SHP77 (cell line): Measurements from ENCODE around the gene BRINP3.

Source experiments
- DNase-seq, 2 experiments: peaks; one replicate each; lab custom pipeline; 2025; lab: John Stamatoyannopoulos, UW

Gene BRINP3

DNA sequence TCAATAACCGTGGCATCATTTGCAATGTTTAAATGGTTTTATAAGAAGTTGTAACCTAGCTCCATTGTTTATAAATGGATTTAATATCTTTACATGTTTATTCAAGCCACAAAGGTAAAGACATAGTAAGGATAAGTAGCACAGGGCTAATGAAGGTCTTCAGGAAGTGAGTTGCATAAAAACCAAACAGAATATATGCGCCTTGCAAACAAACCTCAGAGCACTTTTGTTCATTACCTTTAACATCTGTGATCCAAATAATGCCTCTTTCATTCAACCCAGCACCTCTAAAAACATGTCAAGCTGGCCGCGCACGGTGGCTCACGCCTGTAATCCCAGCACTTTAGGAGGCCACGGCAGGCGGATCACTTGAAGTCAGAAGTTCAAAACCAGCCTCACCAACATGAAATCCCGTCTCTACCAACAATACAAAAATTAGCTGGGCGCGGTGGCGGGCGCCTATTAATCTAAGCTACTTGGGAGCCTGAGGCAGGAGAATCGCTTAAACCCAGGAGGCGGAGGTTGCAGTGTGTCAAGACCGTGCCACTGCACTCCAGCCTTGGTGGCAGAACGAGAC is 25.3 kb downstream of the BRINP3 start:
- no peak for DNase-seq

DNA sequence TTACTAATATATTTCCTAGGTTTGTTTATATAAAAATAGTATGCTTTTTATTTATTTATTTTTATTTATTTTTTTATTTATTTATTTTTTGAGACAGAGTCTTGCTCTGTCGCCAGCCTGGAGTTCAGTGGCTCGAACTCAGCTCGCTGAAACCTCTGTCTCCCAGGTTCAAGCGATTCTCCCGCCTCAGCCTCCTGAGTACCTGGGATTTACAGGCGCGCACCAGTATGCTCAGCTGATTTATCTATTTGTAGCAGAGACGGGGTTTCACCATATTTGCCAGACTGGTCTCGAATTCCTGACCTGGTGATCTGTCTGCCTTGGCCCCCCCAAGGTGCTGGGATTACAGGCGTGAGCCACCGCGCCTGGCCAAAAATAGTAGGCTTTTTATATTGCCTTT is 33.2 kb downstream of the BRINP3 start:
- no peak for DNase-seq

DNA sequence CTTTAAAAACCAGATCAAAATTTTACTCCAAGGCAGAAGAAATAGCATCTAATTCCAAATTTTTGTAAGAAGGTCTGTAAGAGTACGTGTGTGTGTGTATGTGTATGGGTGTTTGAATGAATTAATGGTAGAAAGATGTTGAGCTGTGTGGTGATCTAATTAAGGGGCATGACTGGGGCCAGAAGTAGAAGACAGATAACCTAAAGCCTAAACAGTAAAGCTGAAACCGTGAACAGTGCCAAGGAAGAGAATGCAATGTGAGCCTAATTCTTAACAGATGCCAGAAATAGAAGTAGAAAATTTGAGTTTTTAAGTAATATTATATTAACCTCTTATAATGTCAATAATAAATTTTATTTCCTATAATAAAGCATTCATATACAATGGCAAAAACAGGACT is 38.2 kb downstream of the BRINP3 start:
- DNase-seq: no peak

DNA sequence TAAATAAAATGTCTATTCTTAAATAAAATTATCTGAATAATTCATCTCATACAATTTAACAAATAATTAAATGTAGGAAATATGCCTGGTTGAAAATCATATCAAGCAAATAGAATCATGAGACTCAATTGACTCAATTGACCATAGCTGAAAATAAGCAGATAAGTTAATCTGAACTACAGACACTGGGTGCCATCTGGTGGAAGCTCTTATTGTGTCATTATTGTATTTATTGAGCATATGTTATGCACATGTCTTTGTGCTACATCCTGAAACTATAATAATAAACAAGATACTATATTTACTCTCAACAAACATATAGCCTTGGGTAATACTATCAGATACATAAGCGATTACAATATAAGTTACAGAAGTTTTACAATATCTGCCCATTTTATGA is 41.0 kb downstream of the BRINP3 start:
- DNase-seq: peak in 1 of 2 experiments; percentile 35

DNA sequence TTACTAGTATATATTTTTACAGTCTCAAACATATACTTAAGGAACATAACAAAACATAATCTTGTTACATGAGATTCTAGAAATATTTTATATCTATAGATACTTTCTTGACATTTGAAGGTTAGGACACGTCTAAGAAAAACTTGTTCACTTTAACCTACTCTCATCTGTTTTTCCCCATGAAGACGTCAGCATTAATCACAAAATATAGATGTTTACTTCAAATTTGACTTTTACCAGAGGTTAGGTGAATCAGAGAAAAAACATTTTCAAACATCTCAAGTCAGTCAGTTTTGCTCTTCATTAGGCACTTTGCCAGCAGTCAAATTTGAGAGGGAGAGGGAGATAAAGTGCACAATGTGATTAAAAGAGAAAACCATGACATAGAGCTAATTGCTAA is 47.7 kb downstream of the BRINP3 start:
- DNase-seq: no peak

DNA sequence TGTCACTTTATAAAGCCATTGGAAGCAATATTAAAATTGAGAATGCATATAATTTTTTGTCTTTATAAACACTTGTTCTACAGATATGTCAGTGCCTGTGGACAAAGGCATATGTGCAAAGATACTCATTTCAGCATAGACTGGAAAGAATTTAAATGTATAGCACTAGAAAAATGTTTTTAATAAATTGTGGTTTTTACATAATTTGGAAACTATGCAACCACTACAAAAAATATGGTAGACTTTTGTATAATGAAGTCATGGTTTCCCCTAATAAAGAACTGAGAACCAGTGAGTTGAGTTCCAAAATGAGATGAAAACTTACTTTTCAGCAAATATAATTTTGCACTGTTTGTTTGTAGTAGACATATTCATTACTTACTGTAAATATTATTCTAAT is 48.5 kb downstream of the BRINP3 start:
- DNase-seq: no peak

DNA sequence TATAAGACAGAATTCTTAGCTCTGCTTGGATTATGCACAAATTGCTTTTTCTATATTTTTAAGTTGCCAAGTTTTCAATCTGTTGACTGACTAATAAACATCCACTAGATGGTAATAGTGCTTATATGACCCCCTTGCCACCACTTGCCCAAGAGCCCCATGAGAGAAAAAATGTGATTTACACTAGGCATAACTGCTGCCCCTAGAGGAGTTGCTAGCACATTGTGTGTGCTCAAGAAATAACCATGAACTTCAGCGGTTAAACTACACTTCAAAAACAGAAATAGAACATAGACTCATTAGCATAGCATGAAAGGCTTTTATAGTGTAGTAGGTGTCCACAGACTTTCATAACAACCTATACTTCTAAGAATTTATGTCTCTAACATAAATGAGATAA is 61.4 kb downstream of the BRINP3 start:
- no peak for DNase-seq

DNA sequence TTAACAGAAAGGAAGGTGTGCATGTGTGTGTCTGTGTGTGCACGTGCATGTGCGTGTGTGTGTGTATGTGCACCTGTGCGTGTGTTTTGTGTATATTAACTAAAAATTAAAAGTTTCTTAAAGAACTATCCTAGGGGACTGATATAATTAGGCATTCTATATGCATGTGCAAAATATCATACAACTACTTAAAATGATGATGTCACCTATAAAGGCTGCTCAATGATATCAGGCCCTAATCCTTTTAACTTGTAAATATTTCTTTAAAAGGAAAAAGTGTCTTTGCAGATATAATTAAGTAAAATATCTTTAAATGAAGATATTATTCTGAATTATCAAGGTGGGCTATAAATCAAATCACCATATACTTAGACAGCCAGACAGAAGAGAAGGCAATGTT is 64.5 kb downstream of the BRINP3 start:
- DNase-seq: no peak

DNA sequence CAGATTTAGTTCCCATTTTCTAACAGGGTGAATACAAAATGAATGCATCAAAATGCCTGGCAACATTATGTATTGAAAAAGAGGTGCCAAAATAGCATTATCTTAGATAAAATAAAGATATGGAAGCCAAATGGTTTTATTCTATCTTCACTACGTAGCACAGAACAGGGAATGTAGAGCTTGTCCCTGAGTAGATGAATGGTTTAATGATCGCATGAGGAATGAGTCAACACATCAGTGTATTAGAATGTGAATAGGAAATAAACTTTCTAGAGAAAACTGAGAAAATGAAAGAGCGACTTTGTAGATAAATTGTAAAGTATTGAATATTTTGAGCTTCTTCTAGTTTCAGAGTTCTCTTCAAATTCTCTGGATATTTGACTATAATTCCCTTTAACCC is 74.3 kb downstream of the BRINP3 start:
- DNase-seq: no peak

DNA sequence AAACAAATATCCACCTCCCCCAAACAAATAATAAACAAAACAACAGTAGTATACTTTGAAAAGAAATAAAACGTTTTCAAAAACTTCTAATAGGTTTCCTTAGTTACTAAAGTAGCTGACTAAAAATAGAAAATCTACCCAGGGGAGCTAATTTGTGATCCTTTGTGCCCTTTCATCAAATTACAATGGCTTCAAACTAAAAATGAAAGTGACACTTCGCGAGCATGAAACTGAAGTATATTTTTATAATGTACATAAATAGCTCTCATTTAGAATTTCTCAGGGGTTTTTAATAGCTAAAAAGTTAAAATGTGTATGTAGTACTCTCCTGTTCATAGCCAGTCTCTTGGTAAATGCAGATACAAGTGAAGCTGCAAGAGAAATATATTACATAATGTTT is 78.4 kb downstream of the BRINP3 start:
- DNase-seq: no peak

DNA sequence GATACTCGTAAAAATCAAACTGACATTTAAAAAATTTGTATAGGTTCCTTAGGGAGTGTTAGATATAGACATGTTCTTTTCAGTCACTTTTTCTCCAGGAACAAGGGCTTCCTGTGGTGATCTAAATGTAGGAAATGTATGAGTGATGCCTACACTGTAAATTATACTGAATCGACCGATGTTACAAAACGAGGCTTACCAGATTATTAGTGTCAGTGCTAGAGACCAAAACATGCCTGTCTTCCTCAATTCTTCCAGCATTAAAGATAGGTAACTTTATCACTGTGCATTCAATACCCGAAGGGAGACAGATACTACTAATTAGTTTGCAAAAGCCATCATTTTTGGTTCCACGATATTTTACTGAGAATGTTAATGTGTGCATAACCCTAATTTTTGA is 86.1 kb downstream of the BRINP3 start:
- DNase-seq: no peak

DNA sequence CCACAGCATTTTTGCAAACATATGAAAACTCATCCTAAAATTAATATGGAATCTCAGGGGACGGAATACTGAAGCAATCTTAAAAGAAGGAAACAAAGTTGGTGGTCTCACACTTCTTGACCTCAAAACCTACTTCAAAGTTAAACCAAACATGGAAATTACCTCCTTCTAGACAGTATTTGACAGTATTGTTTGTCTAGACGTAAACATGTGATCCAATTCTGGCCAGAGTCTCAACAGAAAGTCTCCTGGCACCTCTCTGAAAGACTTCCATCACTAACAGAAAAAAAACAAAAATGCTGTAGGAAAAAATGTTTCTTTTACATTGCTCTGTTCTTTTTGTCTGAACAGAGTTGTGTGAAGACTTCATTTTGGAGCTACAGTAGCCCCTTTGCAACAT is 99.7 kb downstream of the BRINP3 start:
- no peak for DNase-seq

DNA sequence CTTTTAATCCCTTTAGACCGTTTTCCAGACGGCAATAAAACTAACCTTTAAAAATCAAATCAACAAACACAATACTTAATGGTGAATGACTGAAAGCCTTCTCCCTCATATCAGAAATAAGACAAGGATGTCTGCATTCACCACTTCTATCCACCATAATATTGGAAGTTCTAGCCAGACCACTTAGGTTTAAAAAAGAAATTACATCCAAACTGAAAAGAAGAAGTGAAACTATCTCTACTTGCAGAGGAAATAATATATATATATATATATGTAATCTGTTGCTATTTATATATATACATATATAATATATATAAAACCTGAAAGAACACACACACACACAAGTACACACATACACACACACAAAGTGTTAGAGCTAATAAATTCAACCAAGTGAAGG is 100.4 kb downstream of the BRINP3 start:
- no peak for DNase-seq

DNA sequence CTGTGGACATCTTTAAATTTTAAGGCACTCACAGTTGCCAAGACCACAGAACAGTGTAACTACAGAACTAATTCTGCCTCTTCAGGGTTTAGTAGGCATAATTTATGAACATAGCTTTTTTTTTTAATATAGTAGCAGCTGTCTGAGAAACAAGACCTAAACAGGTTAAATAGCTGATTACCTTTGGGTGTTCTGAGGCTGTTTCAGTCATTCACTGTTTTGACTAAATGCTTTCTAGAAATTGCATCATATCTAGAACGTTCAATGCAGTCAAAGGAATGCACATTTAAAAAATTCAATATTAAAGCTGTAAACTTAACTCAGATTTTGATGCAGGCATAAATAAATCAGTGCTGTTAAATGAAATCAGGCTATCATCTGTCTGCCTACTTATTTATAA is 101.6 kb downstream of the BRINP3 start:
- DNase-seq: no peak

DNA sequence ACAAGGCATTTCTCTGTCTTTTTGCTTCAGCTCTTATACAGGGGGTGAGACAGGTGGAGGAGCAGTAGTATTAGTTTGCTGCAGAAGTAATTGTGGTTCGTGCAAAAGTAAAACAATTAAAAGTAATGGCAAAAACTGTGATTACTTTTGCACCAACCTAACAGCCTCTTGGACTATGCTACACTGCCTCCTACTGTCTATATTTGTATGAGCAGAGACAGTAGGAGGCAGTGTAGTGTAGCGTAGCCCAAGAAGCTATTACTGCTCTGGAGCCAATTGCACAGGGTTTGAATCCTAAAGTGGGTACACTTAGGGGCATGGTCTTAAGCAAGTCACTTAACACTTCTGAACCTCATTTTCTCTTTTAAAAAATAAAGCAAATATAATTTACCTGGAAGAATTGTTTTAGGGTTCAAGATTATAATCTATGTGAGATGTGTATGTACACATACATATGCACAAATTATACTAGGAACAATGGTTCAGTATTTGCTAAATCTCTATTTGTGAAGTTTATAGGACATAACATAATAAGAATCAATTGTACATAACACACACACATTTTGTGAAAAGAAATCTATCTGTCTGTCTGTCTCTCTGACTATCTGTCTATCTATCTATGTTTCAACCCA is 103.8 kb downstream of the BRINP3 start:
- no peak for DNase-seq

DNA sequence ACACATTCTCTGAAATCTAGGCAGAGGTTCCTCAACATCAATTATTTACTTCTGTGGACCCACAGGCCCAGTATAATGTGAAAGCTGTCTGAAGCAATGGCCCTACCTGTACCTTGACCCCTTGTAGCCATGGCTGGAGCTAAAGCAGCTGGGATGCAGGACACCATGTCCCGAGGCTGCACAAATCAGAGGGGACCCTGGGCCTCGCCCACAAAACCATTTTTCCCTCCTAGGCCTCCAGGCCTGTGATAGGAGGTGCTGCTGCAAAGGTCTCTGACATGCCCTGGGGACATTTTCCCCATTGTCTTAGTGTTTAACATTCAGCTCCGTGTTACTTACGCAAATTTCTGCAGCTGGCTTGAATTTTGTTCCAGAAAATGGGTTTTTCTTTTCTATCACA is 110.5 kb downstream of the BRINP3 start:
- no peak for DNase-seq

DNA sequence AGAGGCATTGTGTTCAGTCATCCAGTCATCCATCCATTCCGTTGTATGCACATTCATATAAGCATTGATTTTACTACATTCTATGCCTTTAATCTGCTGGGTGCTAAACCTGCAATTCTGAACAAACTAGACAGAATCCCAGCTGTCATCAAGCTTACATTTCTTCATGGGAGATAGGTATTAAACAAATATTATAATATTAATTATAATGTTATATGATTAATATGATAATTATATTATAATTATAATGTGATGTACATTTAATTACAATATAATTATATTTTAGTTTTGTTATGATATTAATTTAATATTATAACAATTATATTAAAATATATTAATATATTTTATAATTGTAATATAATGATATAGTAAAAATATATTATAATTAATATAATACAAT is 112.4 kb downstream of the BRINP3 start:
- DNase-seq: no peak

DNA sequence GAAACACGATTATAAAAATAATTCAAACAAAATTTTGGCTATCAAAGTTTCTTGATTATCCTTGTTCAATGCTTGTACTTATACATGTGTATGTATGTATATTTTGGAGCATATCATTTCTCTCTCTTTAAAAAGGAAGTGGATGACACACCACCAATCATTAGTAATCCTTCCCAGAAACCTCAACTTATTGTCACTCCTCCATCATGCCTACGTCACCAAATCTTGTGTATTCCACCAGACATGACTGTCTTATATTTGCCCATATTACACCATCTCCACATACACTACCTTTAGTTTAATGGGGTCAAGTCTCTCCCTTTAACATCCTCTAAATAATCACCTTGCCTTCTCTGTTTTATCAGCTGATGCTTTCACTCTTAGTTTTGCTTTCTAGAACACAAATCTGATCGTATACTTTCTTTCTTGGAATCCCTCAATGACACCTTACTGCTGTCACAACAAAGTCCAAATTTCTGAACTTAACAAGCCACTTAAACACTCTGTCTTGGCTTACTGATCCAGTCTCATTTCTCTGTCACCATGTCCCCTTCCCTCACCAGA is 124.0 kb downstream of the BRINP3 start:
- no peak for DNase-seq

DNA sequence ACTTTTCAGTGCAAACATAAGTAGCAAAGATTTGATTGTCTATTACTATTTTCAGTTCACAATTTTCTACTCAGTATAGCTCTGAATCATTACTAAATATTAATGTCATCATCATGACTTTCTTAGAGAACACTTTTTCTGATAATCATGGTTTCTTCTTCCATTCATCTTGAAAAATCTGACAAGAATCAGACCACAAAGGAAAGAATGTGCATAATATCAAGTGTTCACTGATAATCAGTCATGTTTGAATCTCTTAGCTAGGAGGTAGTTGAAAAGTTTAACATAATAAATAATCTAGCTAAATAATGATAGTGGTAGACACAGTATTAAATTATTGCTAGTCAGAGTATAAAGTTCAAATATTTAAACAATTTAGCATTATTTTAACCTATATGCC is 133.2 kb downstream of the BRINP3 start:
- no peak for DNase-seq

DNA sequence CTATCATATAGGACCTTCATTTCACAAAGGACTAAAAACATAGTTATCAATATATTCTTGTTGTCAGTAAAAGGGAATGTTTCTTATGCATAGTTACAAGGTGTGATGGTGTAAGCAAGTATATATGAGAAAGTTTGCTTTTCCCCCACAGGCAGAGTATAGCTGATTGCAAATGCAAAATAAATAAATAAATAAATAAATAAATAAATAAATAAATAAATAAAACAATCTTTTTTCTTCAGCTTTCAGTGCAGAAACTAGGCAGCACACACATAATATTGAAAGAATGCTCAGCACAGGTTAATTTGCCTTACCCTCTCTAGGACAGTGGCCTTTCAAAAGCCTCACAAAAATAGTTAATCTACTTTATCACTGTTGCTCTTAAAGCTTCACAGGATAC is 138.8 kb downstream of the BRINP3 start:
- no peak for DNase-seq

DNA sequence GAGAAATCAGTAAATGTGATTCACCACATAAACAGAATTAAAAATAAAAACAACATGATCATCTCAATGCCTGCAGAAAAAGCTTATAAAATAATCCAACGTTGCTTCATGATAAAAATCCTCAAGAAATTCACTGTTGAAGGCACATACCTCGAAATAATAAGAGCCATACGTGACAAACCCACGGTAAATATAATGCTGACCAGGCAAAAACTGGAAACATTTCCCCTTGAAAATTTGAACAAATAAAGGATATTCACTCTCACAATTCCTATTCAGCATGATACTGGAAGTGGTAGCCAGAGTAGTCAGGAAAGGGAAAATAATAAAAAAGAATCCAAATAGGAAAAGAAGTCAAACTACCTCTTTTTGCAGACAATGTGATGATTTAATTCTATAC is 148.8 kb downstream of the BRINP3 start:
- no peak for DNase-seq

DNA sequence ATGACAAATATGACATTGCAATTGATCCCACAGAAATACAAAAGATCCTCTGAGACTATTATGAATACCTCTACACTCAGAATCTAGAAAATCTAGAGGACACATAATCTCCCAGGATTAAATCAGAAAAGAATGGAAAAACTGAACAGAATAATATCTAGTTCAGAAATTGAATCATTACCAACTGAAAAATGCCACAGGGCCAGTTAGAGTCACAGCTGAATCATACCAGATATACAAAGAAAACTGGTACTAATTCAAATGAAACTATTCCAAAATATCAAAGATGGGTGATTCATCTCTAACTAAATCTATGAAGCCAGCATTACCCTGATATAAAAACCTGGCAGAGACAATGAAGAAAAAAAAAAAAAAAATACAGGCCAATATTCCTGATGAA is 149.3 kb downstream of the BRINP3 start:
- DNase-seq: no peak

DNA sequence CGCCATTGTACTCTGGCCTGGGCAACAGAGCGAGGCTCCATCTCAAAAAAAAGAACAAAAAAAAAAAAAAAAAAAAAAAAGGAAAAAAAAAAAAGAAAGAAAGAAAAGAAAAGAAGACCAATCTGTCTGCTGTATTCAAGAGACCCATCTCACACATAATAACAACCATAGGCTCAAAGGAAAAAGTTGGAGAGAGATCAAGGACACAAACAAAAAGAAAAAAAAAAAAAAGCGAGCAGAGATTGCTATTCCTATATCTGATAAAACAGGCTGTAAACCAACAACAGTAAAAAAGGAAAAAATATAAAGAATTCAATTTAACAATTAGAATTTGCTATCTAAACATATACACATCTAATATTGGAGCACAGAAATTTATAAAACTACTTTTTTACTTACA is 150.4 kb downstream of the BRINP3 start:
- DNase-seq: no peak

DNA sequence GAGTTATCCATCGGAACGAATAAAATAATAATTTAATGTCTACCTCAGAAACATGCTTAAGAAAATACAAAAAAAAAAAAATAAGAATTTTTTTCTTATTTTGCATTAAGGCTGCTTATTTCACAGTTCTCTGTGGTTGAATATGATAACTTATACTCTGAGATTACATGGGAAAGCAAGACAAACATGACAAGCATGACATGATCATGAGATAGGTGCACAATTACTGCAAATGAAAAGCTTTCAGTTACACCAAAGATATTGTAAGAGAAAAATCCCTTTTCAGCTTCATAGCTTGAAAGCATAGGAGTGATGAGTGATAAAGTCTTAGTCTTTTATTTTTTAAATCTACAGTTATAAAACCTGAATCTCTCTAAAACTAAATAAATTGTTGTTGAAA is 154.1 kb downstream of the BRINP3 start:
- DNase-seq: no peak
